Suprapubic skin (tissue), 4 donors: ENCODE measurements around the gene RARG.

Source experiments
- CTCF ChIP-seq, 2 donors: fragments of 200-600 bp in 1 of 2; fragments of 450-650 bp in 1 of 2; sonication (generic) in 1 of 2; IDR thresholded peaks; one replicate each; pipeline ENCODE4 v1.5.1; 2016 to 2019; ENCODE audit warnings: antibody characterized with exemption in 2 of 2, mild to moderate bottlenecking in 1 of 2, moderate library complexity in 1 of 2
- EP300 ChIP-seq: sonication (generic); formaldehyde crosslinking; IDR thresholded peaks from one replicate; pipeline ENCODE4 v1.6.1; 2017; ENCODE audit warnings: antibody characterized with exemption
- POLR2A ChIP-seq, 2 donors: fragments of 450-650 bp; IDR thresholded peaks; one replicate each; pipeline ENCODE4 v1.6.1; 2017; ENCODE audit warnings: antibody characterized with exemption in 2 of 2, mild to moderate bottlenecking in 2 of 2, moderate library complexity in 2 of 2
- POLR2AphosphoS5 ChIP-seq, 3 donors: sonication (generic); formaldehyde crosslinking; IDR thresholded peaks; one replicate each; pipeline ENCODE4 v1.6.1; 2017; ENCODE audit warnings: antibody characterized with exemption in 3 of 3

GRCh38 chr12:53208877-53209463 lies 23.0 kb downstream of the RARG start:
- TF ChIP-seq POLR2AphosphoS5 (IDR thresholded peaks at IDR 0.05) (no peak), CTCF (IDR thresholded peaks at IDR 0.05) (no peak), POLR2A (IDR thresholded peaks at IDR 0.05) (no peak), EP300 (no peak)
